HepG2 (cell line): ENCODE measurements around the gene OTX1. TPM values are rescaled to one million over a fixed set of nuclear protein-coding genes. Genes with fewer than 3 reads are reported as not detected.

ENCODE experiments used
- GLI4 ChIP-seq: sonication (generic); formaldehyde crosslinking; IDR thresholded peaks from 2 replicates; pipeline ENCODE4 v1.5.1; 2020; ENCODE audit warnings: missing genetic modification reagents, mild to moderate bottlenecking, moderate library complexity, borderline replicate concordance
- HOXA3 ChIP-seq: sonication (generic); formaldehyde crosslinking; IDR thresholded peaks from 2 replicates; pipeline ENCODE4 v1.5.0; 2020; ENCODE audit warnings: missing genetic modification reagents
- IRX3 ChIP-seq: sonication (generic); formaldehyde crosslinking; IDR thresholded peaks from 2 replicates; pipeline ENCODE4 v1.8.1; 2023; ENCODE audit warnings: mild to moderate bottlenecking, low read depth, missing genetic modification reagents, borderline replicate concordance
- ISX ChIP-seq: sonication (generic); formaldehyde crosslinking; conservative IDR thresholded peaks from 2 replicates; pipeline ENCODE4 v1.5.0; 2020; ENCODE audit warnings: missing genetic modification reagents
- MTA1 ChIP-seq: sonication (generic); formaldehyde crosslinking; IDR thresholded peaks from 2 replicates; pipeline ENCODE4 v1.4.0; 2020; ENCODE audit warnings: missing genetic modification reagents, mild to moderate bottlenecking, borderline replicate concordance
- PHF5A ChIP-seq: IDR thresholded peaks from one replicate; pipeline ENCODE4 v1.6.1; 2018; ENCODE audit warnings: low read depth, missing genetic modification reagents; ENCODE audit not compliant: unreplicated experiment
- SIN3A ChIP-seq: IDR thresholded peaks from 2 replicates; pipeline ENCODE4 v1.6.1; 2011; ENCODE audit warnings: low read depth, mild to moderate bottlenecking, control low read depth, low read length, borderline replicate concordance
- SRSF4 ChIP-seq: fragments of 200-400 bp; formaldehyde crosslinking; IDR thresholded peaks from one replicate; pipeline ENCODE4 v1.6.1; 2018; ENCODE audit warnings: mild to moderate bottlenecking, low read depth, low read length, moderate library complexity; ENCODE audit not compliant: poor library complexity, severe bottlenecking
- ZFP90 ChIP-seq: sonication (generic); formaldehyde crosslinking; IDR thresholded peaks from 2 replicates; pipeline ENCODE4 v1.8.0; 2022; ENCODE audit warnings: missing genetic modification reagents, mild to moderate bottlenecking, inconsistent platforms, borderline replicate concordance
- ZNF510 ChIP-seq: sonication (generic); formaldehyde crosslinking; IDR thresholded peaks from 2 replicates; pipeline ENCODE4 v1.4.0; 2020; ENCODE audit warnings: low read depth, mild to moderate bottlenecking, missing genetic modification reagents
- ZNF557 ChIP-seq: sonication (generic); formaldehyde crosslinking; IDR thresholded peaks from 2 replicates; pipeline ENCODE4 v1.4.0; 2020; ENCODE audit warnings: missing genetic modification reagents
- ZNF766 ChIP-seq: sonication (generic); formaldehyde crosslinking; IDR thresholded peaks from 2 replicates; pipeline ENCODE4 v1.5.0; 2020; ENCODE audit warnings: missing genetic modification reagents, borderline replicate concordance
- polyA plus RNA-seq, 8 experiments: library from polyadenylated mRNA; depleted of rRNA in 3 of 8; stranded (reverse) in 7 of 8; unstranded in 1 of 8; fragments of >200 nt; fragmentation: Illumina TruSeq in 4 of 8; extraction: Trizol in 4 of 8; gene quantifications; 2 replicates each; pipeline versions ENCODE4 v1.2.1 to v1.2.3, GENCODE V29; 2011 to 2016; ENCODE audit warnings: low read depth in 4 of 8, missing spikeins in 1 of 8, mixed read lengths in 1 of 8; ENCODE audit not compliant: insufficient read depth in 1 of 8
- total RNA-seq, 5 experiments: library from RNA; depleted of rRNA; stranded (reverse); fragments of >200 nt; fragmentation: Illumina TruSeq; extraction: Trizol; gene quantifications; 2 replicates each; pipeline ENCODE4 v1.2.3, GENCODE V29; 2016; ENCODE audit warnings: low read depth in 1 of 5
- TF ChIP-seq, protein P1 (sequence below): sonication (generic); formaldehyde crosslinking; IDR thresholded peaks from 2 replicates; pipeline ENCODE4 v1.4.0; 2020; ENCODE audit warnings: missing genetic modification reagents
- TF ChIP-seq, protein P2 (sequence below): sonication (generic); formaldehyde crosslinking; IDR thresholded peaks from 2 replicates; pipeline ENCODE4 v1.4.0; 2020; ENCODE audit warnings: missing genetic modification reagents, borderline replicate concordance

The OTX1 gene
- total and polyA plus RNA-seq, 2 of the 13 experiments (the other 11 are each of a cell fraction or from before 2014, with no cell fraction given), result 1.0 to 5.0 TPM

DNA sequence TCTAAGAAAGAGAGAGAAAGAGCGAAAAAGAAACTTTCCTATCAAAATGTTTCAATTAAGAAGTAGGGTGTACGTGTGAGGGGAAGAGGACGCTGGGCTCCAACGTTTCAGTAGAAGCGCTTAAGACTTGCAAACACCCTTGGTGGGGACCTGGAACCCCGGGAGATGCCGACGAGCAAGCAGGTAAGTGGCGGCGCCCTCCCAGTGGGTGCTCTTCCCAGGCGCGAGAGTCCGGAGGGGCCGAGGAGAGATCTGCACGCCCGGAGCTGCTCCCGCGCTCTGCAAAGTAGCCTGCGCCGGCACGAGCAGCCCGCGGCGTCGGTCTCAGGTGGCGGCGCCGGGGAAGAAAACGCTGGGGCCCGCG lies 678 bp upstream of the OTX1 start (continued):
- TF ChIP-seq, protein P1, sequence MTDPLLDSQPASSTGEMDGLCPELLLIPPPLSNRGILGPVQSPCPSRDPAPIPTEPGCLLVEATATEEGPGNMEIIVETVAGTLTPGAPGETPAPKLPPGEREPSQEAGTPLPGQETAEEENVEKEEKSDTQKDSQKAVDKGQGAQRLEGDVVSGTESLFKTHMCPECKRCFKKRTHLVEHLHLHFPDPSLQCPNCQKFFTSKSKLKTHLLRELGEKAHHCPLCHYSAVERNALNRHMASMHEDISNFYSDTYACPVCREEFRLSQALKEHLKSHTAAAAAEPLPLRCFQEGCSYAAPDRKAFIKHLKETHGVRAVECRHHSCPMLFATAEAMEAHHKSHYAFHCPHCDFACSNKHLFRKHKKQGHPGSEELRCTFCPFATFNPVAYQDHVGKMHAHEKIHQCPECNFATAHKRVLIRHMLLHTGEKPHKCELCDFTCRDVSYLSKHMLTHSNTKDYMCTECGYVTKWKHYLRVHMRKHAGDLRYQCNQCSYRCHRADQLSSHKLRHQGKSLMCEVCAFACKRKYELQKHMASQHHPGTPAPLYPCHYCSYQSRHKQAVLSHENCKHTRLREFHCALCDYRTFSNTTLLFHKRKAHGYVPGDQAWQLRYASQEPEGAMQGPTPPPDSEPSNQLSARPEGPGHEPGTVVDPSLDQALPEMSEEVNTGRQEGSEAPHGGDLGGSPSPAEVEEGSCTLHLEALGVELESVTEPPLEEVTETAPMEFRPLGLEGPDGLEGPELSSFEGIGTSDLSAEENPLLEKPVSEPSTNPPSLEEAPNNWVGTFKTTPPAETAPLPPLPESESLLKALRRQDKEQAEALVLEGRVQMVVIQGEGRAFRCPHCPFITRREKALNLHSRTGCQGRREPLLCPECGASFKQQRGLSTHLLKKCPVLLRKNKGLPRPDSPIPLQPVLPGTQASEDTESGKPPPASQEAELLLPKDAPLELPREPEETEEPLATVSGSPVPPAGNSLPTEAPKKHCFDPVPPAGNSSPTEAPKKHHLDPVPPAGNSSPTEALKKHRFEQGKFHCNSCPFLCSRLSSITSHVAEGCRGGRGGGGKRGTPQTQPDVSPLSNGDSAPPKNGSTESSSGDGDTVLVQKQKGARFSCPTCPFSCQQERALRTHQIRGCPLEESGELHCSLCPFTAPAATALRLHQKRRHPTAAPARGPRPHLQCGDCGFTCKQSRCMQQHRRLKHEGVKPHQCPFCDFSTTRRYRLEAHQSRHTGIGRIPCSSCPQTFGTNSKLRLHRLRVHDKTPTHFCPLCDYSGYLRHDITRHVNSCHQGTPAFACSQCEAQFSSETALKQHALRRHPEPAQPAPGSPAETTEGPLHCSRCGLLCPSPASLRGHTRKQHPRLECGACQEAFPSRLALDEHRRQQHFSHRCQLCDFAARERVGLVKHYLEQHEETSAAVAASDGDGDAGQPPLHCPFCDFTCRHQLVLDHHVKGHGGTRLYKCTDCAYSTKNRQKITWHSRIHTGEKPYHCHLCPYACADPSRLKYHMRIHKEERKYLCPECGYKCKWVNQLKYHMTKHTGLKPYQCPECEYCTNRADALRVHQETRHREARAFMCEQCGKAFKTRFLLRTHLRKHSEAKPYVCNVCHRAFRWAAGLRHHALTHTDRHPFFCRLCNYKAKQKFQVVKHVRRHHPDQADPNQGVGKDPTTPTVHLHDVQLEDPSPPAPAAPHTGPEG (CRISPR knock-in tag), result no peak; the same call in 1 of the 2 replicates
- peak; percentile 37; the same call in 1 of the 2 replicates for TF ChIP-seq GLI4 (CRISPR knock-in tag)
- no peak for TF ChIP-seq MTA1 (CRISPR knock-in tag)
- TF ChIP-seq HOXA3, result peak; percentile 17; the same call in 1 of the 2 replicates
- TF ChIP-seq SRSF4, result peak; percentile 69
- TF ChIP-seq ZFP90 (CRISPR knock-in tag), result no peak; the same call in 1 of the 2 replicates
- TF ChIP-seq SIN3A, result no peak
- TF ChIP-seq, protein P2, sequence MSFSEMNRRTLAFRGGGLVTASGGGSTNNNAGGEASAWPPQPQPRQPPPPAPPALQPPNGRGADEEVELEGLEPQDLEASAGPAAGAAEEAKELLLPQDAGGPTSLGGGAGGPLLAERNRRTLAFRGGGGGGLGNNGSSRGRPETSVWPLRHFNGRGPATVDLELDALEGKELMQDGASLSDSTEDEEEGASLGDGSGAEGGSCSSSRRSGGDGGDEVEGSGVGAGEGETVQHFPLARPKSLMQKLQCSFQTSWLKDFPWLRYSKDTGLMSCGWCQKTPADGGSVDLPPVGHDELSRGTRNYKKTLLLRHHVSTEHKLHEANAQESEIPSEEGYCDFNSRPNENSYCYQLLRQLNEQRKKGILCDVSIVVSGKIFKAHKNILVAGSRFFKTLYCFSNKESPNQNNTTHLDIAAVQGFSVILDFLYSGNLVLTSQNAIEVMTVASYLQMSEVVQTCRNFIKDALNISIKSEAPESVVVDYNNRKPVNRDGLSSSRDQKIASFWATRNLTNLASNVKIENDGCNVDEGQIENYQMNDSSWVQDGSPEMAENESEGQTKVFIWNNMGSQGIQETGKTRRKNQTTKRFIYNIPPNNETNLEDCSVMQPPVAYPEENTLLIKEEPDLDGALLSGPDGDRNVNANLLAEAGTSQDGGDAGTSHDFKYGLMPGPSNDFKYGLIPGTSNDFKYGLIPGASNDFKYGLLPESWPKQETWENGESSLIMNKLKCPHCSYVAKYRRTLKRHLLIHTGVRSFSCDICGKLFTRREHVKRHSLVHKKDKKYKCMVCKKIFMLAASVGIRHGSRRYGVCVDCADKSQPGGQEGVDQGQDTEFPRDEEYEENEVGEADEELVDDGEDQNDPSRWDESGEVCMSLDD (CRISPR knock-in tag), result 0 out of 2 replicates have a peak, but pooled peaks have one; percentile 53
- 0 out of 2 replicates have a peak, but pooled peaks have one; percentile 68 for TF ChIP-seq ISX
- no peak for TF ChIP-seq PHF5A (CRISPR knock-in tag)
- peak; percentile 90 for TF ChIP-seq ZNF766 (CRISPR knock-in tag)
- no peak for TF ChIP-seq IRX3 (CRISPR knock-in tag)
- peak; percentile 84; the same call in 1 of the 2 replicates for TF ChIP-seq ZNF557 (CRISPR knock-in tag)
- TF ChIP-seq ZNF510 (CRISPR knock-in tag), result no peak
